Ectodermal cell (in vitro differentiated cells): Measurements from ENCODE around the gene MIP. TPM values are rescaled to one million over a fixed set of nuclear protein-coding genes. Genes with fewer than 3 reads are reported as not detected.
"Not testable (repeated sequence)": the region's sequence is repeated elsewhere in the genome, so short reads cannot be mapped to it uniquely, and the experiment has no call there.

Experiments
- H3K27ac ChIP-seq: 2 replicates; pipeline ENCODE4 v1.7.0; 2013; ENCODE audit warnings: mild to moderate bottlenecking, low read depth, low read length; ENCODE audit not compliant: insufficient read depth, poor library complexity, severe bottlenecking
- H3K27me3 ChIP-seq: 2 replicates; pipeline ENCODE4 v1.7.0; 2013; ENCODE audit warnings: mild to moderate bottlenecking, low read length; ENCODE audit not compliant: insufficient read depth, control insufficient read depth, poor library complexity, severe bottlenecking
- H3K36me3 ChIP-seq: one replicate; pipeline ENCODE4 v1.7.0; 2013; ENCODE audit warnings: low read length; ENCODE audit not compliant: control insufficient read depth, insufficient read depth
- H3K4me1 ChIP-seq: one replicate; pipeline ENCODE4 v1.7.0; 2013; ENCODE audit warnings: low read length; ENCODE audit not compliant: control insufficient read depth, insufficient read depth
- H3K4me3 ChIP-seq: 2 replicates; pipeline ENCODE4 v1.7.0; 2013; ENCODE audit warnings: low read depth, low read length, control low read depth; ENCODE audit not compliant: insufficient read depth
- H3K9me3 ChIP-seq: 2 replicates; pipeline ENCODE4 v1.7.0; 2013; ENCODE audit warnings: mild to moderate bottlenecking, low read length, moderate library complexity; ENCODE audit not compliant: control insufficient read depth
- WGBS, 2 experiments: methylation state at CpG; one replicate each; pipeline ENCODE4 v1.1.7; 2013; ENCODE audit warnings: missing lambda C conversion rate in 2 of 2; 5-methylcytosine and 5-hydroxymethylcytosine counted together
- polyA plus RNA-seq, 4 experiments: library from polyadenylated mRNA; stranded (reverse); fragments of 50-300 nt; gene quantifications; one replicate each; pipeline ENCODE4 v1.2.3, GENCODE V29; 2013

The MIP gene
- 0.24 TPM for polyA plus RNA-seq (2013, experiment 1 of 4)
- polyA plus RNA-seq (2013, experiment 2 of 4), result 0.18 TPM
- not detected for polyA plus RNA-seq (2013, experiment 3 of 4)
- polyA plus RNA-seq (2013, experiment 4 of 4), result 0.20 TPM

- Histone ChIP-seq H3K36me3 (no peaks in the 10 kb centered on the region), H3K9me3 (no peaks in the 10 kb centered on the region), H3K27ac (no peak within 1 kb of the TSS), H3K27me3 (no peaks in the 10 kb centered on the region), H3K4me3 (no peak within 1 kb of the TSS), H3K4me1 (peaks cover 4% of the 10 kb centered on the region)
- WGBS, 2 experiments, result 91 to 93% methylated on average over 5 of the region's 5 CpGs
Measured at GRCh38 chr12:56454557-56454956, at the start of gene MIP. Gene MIP (minus strand): TSS chr12:56454657. CDS start chr12:56454613, 44 bp downstream.

GRCh38 chr12:56499879-56500278 lies 45.4 kb upstream of the MIP start:
- 95% methylated on average over 13 of the region's 13 CpGs for WGBS, 2 experiments
- peaks cover 11% of the 10 kb centered on the region for H3K27me3 ChIP-seq
- not testable (repeated sequence) for H3K27ac ChIP-seq, H3K36me3 ChIP-seq, H3K4me3 ChIP-seq, H3K4me1 ChIP-seq, H3K9me3 ChIP-seq

- H3K4me1 ChIP-seq, H3K9me3 ChIP-seq, H3K36me3 ChIP-seq, H3K4me3 ChIP-seq, H3K27ac ChIP-seq: not testable (repeated sequence)
- H3K27me3 ChIP-seq, result peaks cover 11% of the 10 kb centered on the region
- WGBS, 2 experiments, result 92 to 95% methylated on average over 9 of the region's 9 CpGs
Measured at GRCh38 chr12:56499452-56499851, 45.0 kb upstream of the MIP start.

GRCh38 chr12:56498126-56498902 lies 43.9 kb upstream of the MIP start:
- not testable (repeated sequence) for H3K4me3 ChIP-seq

GRCh38 chr12:56496704-56497103 lies 42.2 kb upstream of the MIP start:
- H3K27me3 ChIP-seq, result peaks cover 10% of the 10 kb centered on the region
- not testable (repeated sequence) for H3K4me3 ChIP-seq, H3K9me3 ChIP-seq, H3K4me1 ChIP-seq, H3K27ac ChIP-seq, H3K36me3 ChIP-seq
- 28 to 29% methylated on average over 15 of the region's 17 CpGs for WGBS, 2 experiments

More at GRCh38 chr12:56498126-56498902, 43.9 kb upstream of the MIP start:
- H3K4me1 ChIP-seq, H3K9me3 ChIP-seq, H3K36me3 ChIP-seq, H3K27ac ChIP-seq: not testable (repeated sequence)
- 52 to 55% methylated on average over 12 of the region's 14 CpGs for WGBS, 2 experiments
- H3K27me3 ChIP-seq, result peaks cover 11% of the 10 kb centered on the region

- not testable (repeated sequence) for H3K27ac ChIP-seq, H3K4me1 ChIP-seq, H3K4me3 ChIP-seq, H3K36me3 ChIP-seq, H3K9me3 ChIP-seq
- H3K27me3 ChIP-seq, result peaks cover 19% of the 10 kb centered on the region
- WGBS, 2 experiments, result 96% methylated on average over 27 of the region's 27 CpGs
Measured at GRCh38 chr12:56494481-56494880, 40.0 kb upstream of the MIP start.

GRCh38 chr12:56494106-56494415 lies 39.6 kb upstream of the MIP start:
- not testable (repeated sequence) for H3K27ac ChIP-seq, H3K9me3 ChIP-seq, H3K36me3 ChIP-seq, H3K4me3 ChIP-seq, H3K4me1 ChIP-seq
- peaks cover 23% of the 10 kb centered on the region for H3K27me3 ChIP-seq
- 89 to 93% methylated on average over 15 of the region's 15 CpGs for WGBS, 2 experiments

- WGBS, 2 experiments, result 90% methylated on average over 31 of the region's 31 CpGs
- not testable (repeated sequence) for H3K4me1 ChIP-seq, H3K9me3 ChIP-seq, H3K27ac ChIP-seq, H3K4me3 ChIP-seq, H3K36me3 ChIP-seq
- H3K27me3 ChIP-seq, result peaks cover 28% of the 10 kb centered on the region
Measured at GRCh38 chr12:56493409-56494105, 39.1 kb upstream of the MIP start.

- Histone ChIP-seq H3K9me3 (no peaks in the 10 kb centered on the region), H3K27me3 (peaks cover 60% of the 10 kb centered on the region)
Measured at GRCh38 chr12:56490360-56490759, 35.9 kb upstream of the MIP start.

GRCh38 chr12:56488041-56488955 lies 33.8 kb upstream of the MIP start, which contains the start of gene GLS2:
Gene GLS2 (minus strand): TSS chr12:56488161. CDS start chr12:56488118, 43 bp downstream.
- Histone ChIP-seq H3K4me3 (peak within 1 kb of the TSS; percentile 46), H3K4me1 (no peaks in the 10 kb centered on the region), H3K27me3 (peaks cover 60% of the 10 kb centered on the region), H3K36me3 (no peaks in the 10 kb centered on the region), H3K27ac (no peak within 1 kb of the TSS), H3K9me3 (no peaks in the 10 kb centered on the region)
- WGBS, 2 experiments, result 32 to 33% methylated on average over 59 of the region's 59 CpGs

More at GRCh38 chr12:56490360-56490759, 35.9 kb upstream of the MIP start:
- Histone ChIP-seq H3K4me3 (no peak overlapping the region), H3K4me1 (no peaks in the 10 kb centered on the region), H3K36me3 (no peaks in the 10 kb centered on the region), H3K27ac (no peak overlapping the region)
